HEK293 (cell line): ENCODE data around the gene SPHK1.

ENCODE experiments used
- ATF2 ChIP-seq: fragments of 450-650 bp; formaldehyde crosslinking; IDR thresholded peaks from 2 replicates; pipeline ENCODE4 v1.5.1; 2016; ENCODE audit warnings: missing biosample characterization, missing genetic modification characterization, low read depth
- FEZF1 ChIP-seq: fragments of 450-650 bp; formaldehyde crosslinking; IDR thresholded peaks from 2 replicates; pipeline ENCODE4 v1.5.1; 2016; ENCODE audit warnings: missing biosample characterization, missing genetic modification characterization
- SP3 ChIP-seq: fragments of 450-650 bp; formaldehyde crosslinking; IDR thresholded peaks from 2 replicates; pipeline ENCODE4 v1.5.1; 2016; ENCODE audit warnings: missing biosample characterization, missing genetic modification characterization
- TRIM28 ChIP-seq: IDR thresholded peaks from 2 replicates; pipeline ENCODE4 v1.6.1; 2011; ENCODE audit warnings: low read length, control low read depth, borderline replicate concordance
- ZBTB1 ChIP-seq: fragments of 450-650 bp; formaldehyde crosslinking; IDR thresholded peaks from 2 replicates; pipeline ENCODE4 v1.5.1; 2016; ENCODE audit warnings: missing biosample characterization, missing genetic modification characterization
- ZBTB10 ChIP-seq: fragments of 450-650 bp; formaldehyde crosslinking; IDR thresholded peaks from 2 replicates; pipeline ENCODE4 v1.5.1; 2016; ENCODE audit warnings: missing biosample characterization, missing genetic modification characterization
- ZBTB49 ChIP-seq: fragments of 450-650 bp; formaldehyde crosslinking; IDR thresholded peaks from 2 replicates; pipeline ENCODE4 v1.5.1; 2016; ENCODE audit warnings: missing biosample characterization, missing genetic modification characterization, low read depth
- ZFHX2 ChIP-seq: fragments of 450-650 bp; formaldehyde crosslinking; conservative IDR thresholded peaks from 2 replicates; pipeline ENCODE4 v1.5.1; 2016; ENCODE audit warnings: missing biosample characterization, missing genetic modification characterization
- ZIC2 ChIP-seq: fragments of 450-650 bp; formaldehyde crosslinking; IDR thresholded peaks from 2 replicates; pipeline ENCODE4 v1.5.1; 2016; ENCODE audit warnings: missing biosample characterization, missing genetic modification characterization
- ZNF114 ChIP-seq: fragments of 450-650 bp; formaldehyde crosslinking; IDR thresholded peaks from 2 replicates; pipeline ENCODE4 v1.5.0; 2017; ENCODE audit warnings: missing biosample characterization, missing genetic modification characterization
- ZNF140 ChIP-seq: fragments of 450-650 bp; formaldehyde crosslinking; IDR thresholded peaks from 2 replicates; pipeline ENCODE4 v1.5.1; 2016; ENCODE audit warnings: missing biosample characterization, missing genetic modification characterization
- ZNF146 ChIP-seq: fragments of 450-650 bp; formaldehyde crosslinking; IDR thresholded peaks from 2 replicates; pipeline ENCODE4 v1.5.1; 2016; ENCODE audit warnings: missing biosample characterization, missing genetic modification characterization
- ZNF16 ChIP-seq: fragments of 450-650 bp; formaldehyde crosslinking; IDR thresholded peaks from 2 replicates; pipeline ENCODE4 v1.5.1; 2016; ENCODE audit warnings: low read depth, missing biosample characterization, missing genetic modification characterization
- ZNF18 ChIP-seq: fragments of 450-650 bp; formaldehyde crosslinking; IDR thresholded peaks from 2 replicates; pipeline ENCODE4 v1.5.1; 2016; ENCODE audit warnings: missing biosample characterization, missing genetic modification characterization
- ZNF202 ChIP-seq: fragments of 450-650 bp; formaldehyde crosslinking; IDR thresholded peaks from 2 replicates; pipeline ENCODE4 v1.5.1; 2016; ENCODE audit warnings: missing biosample characterization, missing genetic modification characterization, borderline replicate concordance
- ZNF394 ChIP-seq: fragments of 450-650 bp; formaldehyde crosslinking; IDR thresholded peaks from 2 replicates; pipeline ENCODE4 v1.5.1; 2016; ENCODE audit warnings: missing biosample characterization, missing genetic modification characterization, mild to moderate bottlenecking, moderate library complexity, borderline replicate concordance
- ZNF596 ChIP-seq: fragments of 450-650 bp; IDR thresholded peaks from 2 replicates; pipeline ENCODE4 v1.5.0; 2018; ENCODE audit warnings: missing biosample characterization, mild to moderate bottlenecking, missing genetic modification characterization, moderate library complexity
- ZNF623 ChIP-seq: fragments of 450-650 bp; formaldehyde crosslinking; IDR thresholded peaks from 2 replicates; pipeline ENCODE4 v1.5.1; 2016; ENCODE audit warnings: missing biosample characterization, missing genetic modification characterization
- ZNF629 ChIP-seq: fragments of 450-650 bp; formaldehyde crosslinking; IDR thresholded peaks from 2 replicates; pipeline ENCODE4 v1.5.1; 2017; ENCODE audit warnings: missing biosample characterization, missing genetic modification characterization
- ZNF692 ChIP-seq: fragments of 450-650 bp; formaldehyde crosslinking; IDR thresholded peaks from 2 replicates; pipeline ENCODE4 v1.5.1; 2016; ENCODE audit warnings: missing biosample characterization, missing genetic modification characterization
- ZNF791 ChIP-seq: fragments of 450-650 bp; formaldehyde crosslinking; IDR thresholded peaks from 2 replicates; pipeline ENCODE4 v1.5.1; 2016; ENCODE audit warnings: missing biosample characterization, missing genetic modification characterization
- ZNF830 ChIP-seq: fragments of 450-650 bp; IDR thresholded peaks from 2 replicates; pipeline ENCODE4 v1.5.0; 2018; ENCODE audit warnings: missing biosample characterization, missing genetic modification characterization, low read depth, mild to moderate bottlenecking, moderate library complexity
- ZNF837 ChIP-seq: fragments of 450-650 bp; formaldehyde crosslinking; IDR thresholded peaks from 2 replicates; pipeline ENCODE4 v1.5.1; 2016; ENCODE audit warnings: missing biosample characterization, missing genetic modification characterization

Gene SPHK1

GRCh38 chr17:76353599-76354316 lies 30.7 kb upstream of the SPHK1 start, which contains the start of gene PRPSAP1 (continued):
- TF ChIP-seq TRIM28 (peak; percentile 67; the same call in 1 of the 2 replicates), ZNF791 (tag by site-specific recombination) (no peak), ZNF18 (tag by site-specific recombination) (0 out of 2 replicates have a peak, but pooled peaks have one; percentile 15), ATF2 (no peak), ZBTB1 (tag by site-specific recombination) (no peak), ZIC2 (tag by site-specific recombination) (peak; percentile 31; the same call in 1 of the 2 replicates), ZBTB10 (tag by site-specific recombination) (peak; percentile 89), ZNF202 (no peak), SP3 (tag by site-specific recombination) (peak; percentile 99), ZNF692 (no peak), ZNF16 (no peak), FEZF1 (tag by site-specific recombination) (0 out of 2 replicates have a peak, but pooled peaks have one; percentile 5), ZNF830 (no peak), ZBTB49 (tag by site-specific recombination) (no peak), ZNF146 (peak; percentile 21; the same call in 1 of the 2 replicates), ZNF837 (tag by site-specific recombination) (no peak), ZNF140 (tag by site-specific recombination) (no peak), ZNF596 (tag by site-specific recombination) (no peak), ZNF629 (tag by site-specific recombination) (peak; percentile 91), ZNF623 (tag by site-specific recombination) (no peak; the same call in 1 of the 2 replicates), ZNF394 (tag by site-specific recombination) (peak; percentile 82), ZFHX2 (tag by site-specific recombination) (peak; percentile 71), ZNF114 (no peak)
- TF ChIP-seq, all 188 proteins: peak for 69
